ENCODE results near the gene DENND11. TPM values are rescaled to one million over a fixed set of nuclear protein-coding genes. Genes with fewer than 3 reads are reported as not detected.

DENND11 gene
- total RNA-seq, 1 donor from 2014 or later = 8.5 TPM

- H3K36me3 ChIP-seq = peaks cover 22% of the 10 kb centered on the region
- no peak overlapping the region for H3K27ac ChIP-seq (replicated peaks)
- no peak for TF ChIP-seq CTCF (IDR thresholded peaks at IDR 0.05; ENCODE audit: borderline replicate concordance)
- intact Hi-C loops (cut with micrococcal nuclease) = loop anchor here (10.0 kb wide), 1 partner anchor 82 kb away; the partner anchor contains the start of gene SSBP1
- peaks cover 29% of the 10 kb centered on the region for H3K4me1 ChIP-seq
- DNase-seq = no peak
- H3K27me3 ChIP-seq (ENCODE audit: low read depth) = no peaks in the 10 kb centered on the region
- H3K4me3 ChIP-seq = no peak overlapping the region
- no peaks in the 10 kb centered on the region for H3K9me3 ChIP-seq (replicated peaks)
These were observed 49.3 kb downstream of the DENND11 start for GRCh38 chr7:141652691-141653090.

Other genes with a start within 250 kb of the DENND11 start
- gene AGK, start 150.8 kb downstream of the DENND11 start, total RNA-seq = 37.8 TPM
- not detected for gene WEE2, start 6.2 kb upstream of the DENND11 start, total RNA-seq
- 83.8 TPM for gene SSBP1, start 36.2 kb upstream of the DENND11 start, total RNA-seq
- gene TAS2R3, start 61.9 kb upstream of the DENND11 start, total RNA-seq = 0.41 TPM
- 0.25 TPM for gene TAS2R4, start 74.5 kb upstream of the DENND11 start, total RNA-seq
- gene TAS2R5, start 88.1 kb upstream of the DENND11 start, total RNA-seq = 0.47 TPM
- not detected for gene PRSS37, start 139.3 kb upstream of the DENND11 start, total RNA-seq
- gene OR9A4, start 214.2 kb upstream of the DENND11 start, total RNA-seq = not detected
- gene CLEC5A, start 244.8 kb upstream of the DENND11 start, total RNA-seq = 0.47 TPM